ENCODE measurements around the gene TRAP1. TPM values are rescaled to one million over a fixed set of nuclear protein-coding genes. Genes with fewer than 3 reads are reported as not detected.

TRAP1 gene
- total RNA-seq, 1 donor from 2014 or later: 97.3 TPM

DNA sequence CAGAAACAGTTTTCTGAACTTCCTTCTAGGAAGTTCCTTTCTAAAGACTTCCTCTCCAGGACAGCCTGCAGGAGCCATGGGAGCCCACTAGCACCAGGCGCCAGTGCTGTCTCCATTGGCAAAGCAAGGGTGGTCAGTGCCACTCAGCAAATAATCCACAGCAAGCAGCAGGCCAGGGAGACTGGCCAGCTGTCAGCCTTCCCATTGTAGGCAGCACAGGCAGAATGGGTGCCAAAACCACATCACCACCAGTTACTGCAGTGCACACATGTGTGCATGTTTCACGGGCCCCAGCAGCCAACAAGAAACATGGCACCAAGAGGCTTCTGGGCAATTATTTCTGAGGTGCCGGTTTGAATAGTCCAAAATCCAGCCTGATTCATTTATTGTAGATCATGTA, 36.1 kb downstream of the TRAP1 start:
- DNase-seq: no peak

DNA sequence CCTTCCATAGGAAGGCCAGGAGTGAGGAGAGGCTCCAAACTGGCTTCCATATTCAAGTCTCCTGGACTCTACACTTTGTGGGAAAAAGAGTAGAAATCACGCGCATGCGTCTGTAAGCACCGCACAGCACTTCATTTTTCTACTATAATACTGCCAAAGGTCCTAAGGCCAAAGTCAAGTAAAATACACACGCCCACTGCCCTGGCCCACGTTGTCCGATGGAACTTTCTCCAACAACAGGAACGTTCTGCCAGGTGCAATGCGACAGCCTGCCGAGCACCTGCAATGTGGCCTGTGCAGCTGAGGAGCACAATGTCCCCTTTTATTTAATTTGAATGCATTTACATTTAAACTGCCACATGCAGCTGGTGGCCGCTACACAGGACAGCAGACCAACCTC, 39.3 kb downstream of the TRAP1 start:
- no peak overlapping the region for H3K27ac Mint-ChIP-seq (ENCODE audit: unreplicated experiment)
- TF ChIP-seq, protein P1, sequence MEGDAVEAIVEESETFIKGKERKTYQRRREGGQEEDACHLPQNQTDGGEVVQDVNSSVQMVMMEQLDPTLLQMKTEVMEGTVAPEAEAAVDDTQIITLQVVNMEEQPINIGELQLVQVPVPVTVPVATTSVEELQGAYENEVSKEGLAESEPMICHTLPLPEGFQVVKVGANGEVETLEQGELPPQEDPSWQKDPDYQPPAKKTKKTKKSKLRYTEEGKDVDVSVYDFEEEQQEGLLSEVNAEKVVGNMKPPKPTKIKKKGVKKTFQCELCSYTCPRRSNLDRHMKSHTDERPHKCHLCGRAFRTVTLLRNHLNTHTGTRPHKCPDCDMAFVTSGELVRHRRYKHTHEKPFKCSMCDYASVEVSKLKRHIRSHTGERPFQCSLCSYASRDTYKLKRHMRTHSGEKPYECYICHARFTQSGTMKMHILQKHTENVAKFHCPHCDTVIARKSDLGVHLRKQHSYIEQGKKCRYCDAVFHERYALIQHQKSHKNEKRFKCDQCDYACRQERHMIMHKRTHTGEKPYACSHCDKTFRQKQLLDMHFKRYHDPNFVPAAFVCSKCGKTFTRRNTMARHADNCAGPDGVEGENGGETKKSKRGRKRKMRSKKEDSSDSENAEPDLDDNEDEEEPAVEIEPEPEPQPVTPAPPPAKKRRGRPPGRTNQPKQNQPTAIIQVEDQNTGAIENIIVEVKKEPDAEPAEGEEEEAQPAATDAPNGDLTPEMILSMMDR (IDR thresholded peaks at IDR 0.05; ENCODE audit: partially characterized antibody, unreplicated experiment): no peak
- peaks cover 3% of the 10 kb centered on the region for H3K4me1 Mint-ChIP-seq (ENCODE audit: low read depth, unreplicated experiment)
- no peak for DNase-seq
- H3K4me3 Mint-ChIP-seq (ENCODE audit: unreplicated experiment): no peak overlapping the region
- H3K9me3 Mint-ChIP-seq (ENCODE audit: unreplicated experiment): peaks cover 3% of the 10 kb centered on the region
- no peaks in the 10 kb centered on the region for H3K36me3 Mint-ChIP-seq (ENCODE audit: unreplicated experiment)
- H3K27me3 Mint-ChIP-seq (ENCODE audit: unreplicated experiment): peaks cover 5% of the 10 kb centered on the region

More for the DNA sequence above, 36.1 kb downstream of the TRAP1 start:
- H3K27me3 Mint-ChIP-seq (ENCODE audit: unreplicated experiment): peaks cover 2% of the 10 kb centered on the region
- TF ChIP-seq, protein P1 (IDR thresholded peaks at IDR 0.05; ENCODE audit: partially characterized antibody, unreplicated experiment): no peak
- no peak overlapping the region for H3K27ac Mint-ChIP-seq (ENCODE audit: unreplicated experiment)
- H3K4me1 Mint-ChIP-seq (ENCODE audit: low read depth, unreplicated experiment): no peaks in the 10 kb centered on the region
- H3K9me3 Mint-ChIP-seq (ENCODE audit: unreplicated experiment): peaks cover 3% of the 10 kb centered on the region
- H3K4me3 Mint-ChIP-seq (ENCODE audit: unreplicated experiment): no peak overlapping the region
- no peaks in the 10 kb centered on the region for H3K36me3 Mint-ChIP-seq (ENCODE audit: unreplicated experiment)

DNA sequence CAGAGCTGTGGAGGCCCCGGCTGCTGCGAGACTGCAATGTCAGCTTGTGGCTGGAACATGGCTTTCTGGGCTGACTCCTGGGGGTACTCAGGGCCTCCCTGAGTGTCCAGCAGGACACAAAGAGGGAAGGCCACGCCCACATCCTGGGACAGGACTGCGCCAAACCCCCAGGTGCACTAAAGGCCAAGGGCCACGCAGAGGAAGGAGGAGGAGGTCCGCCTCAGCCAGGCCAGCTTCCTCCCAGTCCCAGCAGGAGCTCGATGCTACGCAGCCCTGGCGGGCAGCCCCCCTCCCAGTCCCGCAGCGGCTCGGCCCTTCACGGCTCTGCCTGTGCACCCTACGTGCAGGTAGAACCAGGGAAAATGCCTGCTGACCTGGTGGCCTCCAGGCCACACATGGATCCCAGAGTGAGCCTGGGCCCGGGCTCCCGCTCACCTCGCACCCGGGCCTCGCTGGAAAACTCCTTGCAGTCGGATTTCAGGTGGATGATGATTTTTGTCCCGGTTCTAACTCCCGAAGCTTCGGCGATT, 41.7 kb downstream of the TRAP1 start:
- TF ChIP-seq, protein P1 (IDR thresholded peaks at IDR 0.05; ENCODE audit: partially characterized antibody, unreplicated experiment): no peak
- no peak overlapping the region for H3K27ac Mint-ChIP-seq (ENCODE audit: unreplicated experiment)
- H3K27me3 Mint-ChIP-seq (ENCODE audit: unreplicated experiment): peaks cover 3% of the 10 kb centered on the region
- no peak for DNase-seq
- H3K36me3 Mint-ChIP-seq (ENCODE audit: unreplicated experiment): no peaks in the 10 kb centered on the region
- peaks cover 3% of the 10 kb centered on the region for H3K4me1 Mint-ChIP-seq (ENCODE audit: low read depth, unreplicated experiment)
- no peak overlapping the region for H3K4me3 Mint-ChIP-seq (ENCODE audit: unreplicated experiment)
- peaks cover 1% of the 10 kb centered on the region for H3K9me3 Mint-ChIP-seq (ENCODE audit: unreplicated experiment)

DNA sequence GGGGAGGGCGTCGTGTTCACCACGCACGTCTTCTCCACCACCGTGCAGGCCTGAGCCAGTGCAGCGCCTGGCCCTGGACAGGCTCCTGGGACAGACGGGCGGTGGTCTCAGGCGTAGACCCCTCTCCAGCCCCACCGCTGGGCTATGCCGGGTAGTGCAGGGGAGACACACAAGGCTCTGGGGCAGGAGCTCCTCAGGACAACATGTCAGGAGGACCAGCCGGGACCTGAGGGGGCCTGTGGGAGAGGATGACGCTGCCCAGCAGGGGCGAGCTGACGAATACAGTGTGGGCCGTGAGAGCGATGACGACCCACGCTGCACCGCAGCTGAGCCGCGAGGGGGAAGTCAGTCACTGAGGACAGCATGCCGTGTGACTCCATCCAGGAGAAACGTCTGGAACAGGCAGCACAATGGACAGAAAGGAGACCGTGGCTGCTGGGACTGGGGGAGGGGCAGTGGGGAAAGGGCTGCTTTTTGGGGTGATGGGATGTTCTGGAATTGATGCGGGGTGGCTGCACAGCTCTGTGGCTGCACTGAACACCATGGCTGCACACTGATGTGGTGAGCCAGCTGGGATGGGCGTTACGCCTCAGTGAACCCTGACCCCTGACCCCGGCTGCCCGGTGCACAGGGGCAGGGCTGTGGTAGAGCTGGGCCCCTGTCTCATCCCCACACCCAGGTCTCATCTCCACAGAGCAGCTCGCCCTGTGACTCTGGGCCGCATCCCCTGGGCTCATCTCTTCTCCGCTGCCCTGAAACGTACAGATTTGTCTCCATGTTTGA, 42.6 kb downstream of the TRAP1 start:
- no peaks in the 10 kb centered on the region for H3K36me3 Mint-ChIP-seq (ENCODE audit: unreplicated experiment)
- DNase-seq: peak; percentile 44
- peaks cover 3% of the 10 kb centered on the region for H3K27me3 Mint-ChIP-seq (ENCODE audit: unreplicated experiment)
- H3K4me1 Mint-ChIP-seq (ENCODE audit: low read depth, unreplicated experiment): peaks cover 3% of the 10 kb centered on the region
- TF ChIP-seq, protein P1 (IDR thresholded peaks at IDR 0.05; ENCODE audit: partially characterized antibody, unreplicated experiment): no peak
- peak overlapping the region; percentile 25 for H3K4me3 Mint-ChIP-seq (ENCODE audit: unreplicated experiment)
- peaks cover 3% of the 10 kb centered on the region for H3K9me3 Mint-ChIP-seq (ENCODE audit: unreplicated experiment)
- peak overlapping the region; percentile 17 for H3K27ac Mint-ChIP-seq (ENCODE audit: unreplicated experiment)
